Progenitor cell of endocrine pancreas (in vitro differentiated cells): ENCODE measurements around the gene ZRANB1. TPM values are rescaled to one million over a fixed set of nuclear protein-coding genes. Genes with fewer than 3 reads are reported as not detected.

ENCODE experiments used
- DNase-seq: peaks from one replicate; pipeline ENCODE4 v3.0.0; 2021; ENCODE audit warnings: low spot score; ENCODE audit not compliant: unreplicated experiment
- H3K27ac Mint-ChIP-seq: 2 replicates; pipeline ENCODE4 v1.8.0; 2021; ENCODE audit warnings: mild to moderate bottlenecking, moderate library complexity, mixed read lengths
- H3K27me3 Mint-ChIP-seq: 2 replicates; pipeline ENCODE4 v1.8.0; 2021; ENCODE audit warnings: mixed read lengths
- H3K36me3 Mint-ChIP-seq: 2 replicates; pipeline ENCODE4 v1.8.0; 2022; ENCODE audit warnings: mixed read lengths; ENCODE audit not compliant: insufficient read depth
- H3K4me1 Mint-ChIP-seq: 2 replicates; pipeline ENCODE4 v1.8.0; 2021; ENCODE audit warnings: low read depth, mixed read lengths
- H3K4me3 Mint-ChIP-seq: 2 replicates; pipeline ENCODE4 v1.8.0; 2021; ENCODE audit warnings: low read depth, mild to moderate bottlenecking, moderate library complexity, mixed read lengths
- H3K9me3 Mint-ChIP-seq: 2 replicates; pipeline ENCODE4 v1.8.0; 2021; ENCODE audit warnings: low read depth, mixed read lengths
- CTCF ChIP-seq: fragments of 200-600 bp; sonication (generic); IDR thresholded peaks from one replicate; pipeline ENCODE4 v1.5.0; 2021; ENCODE audit warnings: antibody characterized with exemption, mild to moderate bottlenecking; ENCODE audit not compliant: unreplicated experiment
- total RNA-seq: library from RNA; stranded (reverse); gene quantifications from 2 replicates; pipeline ENCODE4 v1.2.1, GENCODE V29; 2021

ZRANB1 gene
- total RNA-seq, 1 donor from 2014 or later = 31.1 TPM

GRCh38 chr10:124899151-124899550 lies 42.8 kb upstream of the ZRANB1 start:
- Mint-ChIP-seq H3K27me3 (no peaks in the 10 kb centered on the region), H3K36me3 (no peaks in the 10 kb centered on the region), H3K9me3 (no peaks in the 10 kb centered on the region), H3K27ac (no peak overlapping the region), H3K4me3 (no peak overlapping the region), H3K4me1 (peaks cover 26% of the 10 kb centered on the region)
- DNase-seq = no peak
- TF ChIP-seq CTCF = no peak

- peaks cover 15% of the 10 kb centered on the region for H3K4me1 Mint-ChIP-seq
Measured at GRCh38 chr10:124902462-124902861, 39.5 kb upstream of the ZRANB1 start.

GRCh38 chr10:124903111-124903510 lies 38.8 kb upstream of the ZRANB1 start:
- no peaks in the 10 kb centered on the region for H3K36me3 Mint-ChIP-seq
- H3K4me3 Mint-ChIP-seq = no peak overlapping the region
- peaks cover 11% of the 10 kb centered on the region for H3K4me1 Mint-ChIP-seq
- no peaks in the 10 kb centered on the region for H3K27me3 Mint-ChIP-seq
- no peak for TF ChIP-seq CTCF
- DNase-seq = no peak
- no peak overlapping the region for H3K27ac Mint-ChIP-seq
- no peaks in the 10 kb centered on the region for H3K9me3 Mint-ChIP-seq

More at GRCh38 chr10:124902462-124902861, 39.5 kb upstream of the ZRANB1 start:
- Mint-ChIP-seq H3K9me3 (no peaks in the 10 kb centered on the region), H3K4me3 (no peak overlapping the region), H3K27ac (no peak overlapping the region), H3K36me3 (no peaks in the 10 kb centered on the region), H3K27me3 (no peaks in the 10 kb centered on the region)
- TF ChIP-seq CTCF = no peak
- no peak for DNase-seq

GRCh38 chr10:124904796-124905195 lies 37.1 kb upstream of the ZRANB1 start:
- no peak for DNase-seq
- H3K4me3 Mint-ChIP-seq = no peak overlapping the region
- H3K27me3 Mint-ChIP-seq = no peaks in the 10 kb centered on the region

GRCh38 chr10:124906551-124907001 lies 35.3 kb upstream of the ZRANB1 start:
- DNase-seq = no peak
- no peak for TF ChIP-seq CTCF
- Mint-ChIP-seq H3K27ac (no peak overlapping the region), H3K4me3 (no peak overlapping the region), H3K4me1 (peaks cover 1% of the 10 kb centered on the region), H3K36me3 (no peaks in the 10 kb centered on the region), H3K9me3 (no peaks in the 10 kb centered on the region), H3K27me3 (peaks cover 5% of the 10 kb centered on the region)

More at GRCh38 chr10:124904796-124905195, 37.1 kb upstream of the ZRANB1 start:
- no peak for TF ChIP-seq CTCF
- Mint-ChIP-seq H3K4me1 (peaks cover 1% of the 10 kb centered on the region), H3K36me3 (no peaks in the 10 kb centered on the region), H3K27ac (no peak overlapping the region), H3K9me3 (no peaks in the 10 kb centered on the region)
